OCI-LY3 (cell line): Measurements from ENCODE around the gene PAQR9.

Experiments
- H2AFZ ChIP-seq: fragments of 200-600, 300-600 bp; shearing (Covaris generic); 2 replicates; pipeline ENCODE4 v1.6.0; 2014; ENCODE audit warnings: antibody characterized with exemption, low read depth, low read length
- H3K27ac ChIP-seq: fragments of 200-600, 300-600 bp; sonication (generic); 2 replicates; pipeline ENCODE4 v1.5.1; 2014; ENCODE audit warnings: mild to moderate bottlenecking, low read length, moderate library complexity, mixed read lengths
- H3K27me3 ChIP-seq: fragments of 200-600, 300-600 bp; sonication (generic); 2 replicates; pipeline ENCODE4 v1.6.1; 2014; ENCODE audit warnings: low read depth, low read length, mixed read lengths
- H3K36me3 ChIP-seq: fragments of 200-600, 300-600 bp; sonication (generic); replicated peaks from 2 replicates; pipeline ENCODE3; 2014; ENCODE audit warnings: low read depth, low read length, mixed read lengths
- H3K4me1 ChIP-seq: fragments of 300-600, 200-600 bp; sonication (generic); 2 replicates; pipeline ENCODE4 v1.6.1; 2014; ENCODE audit warnings: low read length, mixed read lengths
- H3K4me2 ChIP-seq: fragments of 200-600, 300-600 bp; sonication (generic); 2 replicates; pipeline ENCODE4 v1.6.1; 2014; ENCODE audit warnings: low read length, mixed read lengths
- H3K4me3 ChIP-seq: fragments of 300-600, 200-600 bp; sonication (generic); 2 replicates; pipeline ENCODE4 v1.5.1; 2014; ENCODE audit warnings: antibody characterized with exemption, mild to moderate bottlenecking, low read length, moderate library complexity
- H3K79me2 ChIP-seq: fragments of 300-600, 200-600 bp; shearing (Covaris generic); 2 replicates; pipeline ENCODE4 v1.6.1; 2014; ENCODE audit warnings: mild to moderate bottlenecking, low read length, mixed read lengths
- H3K9ac ChIP-seq: fragments of 300-600, 200-600 bp; shearing (Covaris generic); 2 replicates; pipeline ENCODE4 v1.6.0; 2014; ENCODE audit warnings: mild to moderate bottlenecking, low read length, moderate library complexity
- H3K9me3 ChIP-seq: fragments of 200-600, 300-600 bp; shearing (Covaris generic); 2 replicates; pipeline ENCODE4 v1.6.1; 2014; ENCODE audit warnings: low read length, mixed read lengths; ENCODE audit not compliant: insufficient read depth
- H4K20me1 ChIP-seq: fragments of 200-600, 300-600 bp; sonication (generic); 2 replicates; pipeline ENCODE4 v1.6.1; 2016; ENCODE audit warnings: low read length, mixed read lengths; ENCODE audit not compliant: insufficient read depth
- CTCF ChIP-seq: fragments of 200-600, 300-600 bp; sonication (generic); IDR thresholded peaks from 2 replicates; pipeline ENCODE4 v1.5.1; 2014; ENCODE audit warnings: antibody characterized with exemption, low read length, low read depth
- EZH2phosphoT487 ChIP-seq: fragments of 200-600 bp; shearing (Covaris generic); IDR thresholded peaks from 2 replicates; pipeline ENCODE4 v1.6.1; 2018; ENCODE audit warnings: antibody characterized with exemption, mixed run types, low read depth

The PAQR9 gene

GRCh38 chr3:142962520-142963233, 797 bp downstream of the PAQR9 start:
- no peak overlapping the region for H3K9ac ChIP-seq
- H2AFZ ChIP-seq, result no peak overlapping the region
- peaks cover 39% of the 10 kb centered on the region for H3K27me3 ChIP-seq
- H3K4me1 ChIP-seq, result no peaks in the 10 kb centered on the region
- H3K36me3 ChIP-seq, result no peaks in the 10 kb centered on the region
- no peaks in the 10 kb centered on the region for H3K79me2 ChIP-seq
- TF ChIP-seq CTCF (no peak), EZH2phosphoT487 (no peak)
- H3K27ac ChIP-seq, result no peak overlapping the region
- no peaks in the 10 kb centered on the region for H4K20me1 ChIP-seq
- no peaks in the 10 kb centered on the region for H3K9me3 ChIP-seq
- no peak overlapping the region for H3K4me3 ChIP-seq
- no peak overlapping the region for H3K4me2 ChIP-seq

- H3K9ac ChIP-seq, result no peak overlapping the region
- H3K27ac ChIP-seq, result no peak overlapping the region
- peaks cover 43% of the 10 kb centered on the region for H3K27me3 ChIP-seq
- H3K36me3 ChIP-seq, result no peaks in the 10 kb centered on the region
- H4K20me1 ChIP-seq, result no peaks in the 10 kb centered on the region
- H3K4me3 ChIP-seq, result no peak overlapping the region
- no peaks in the 10 kb centered on the region for H3K79me2 ChIP-seq
- TF ChIP-seq CTCF, result no peak
- TF ChIP-seq EZH2phosphoT487, result no peak
- no peak overlapping the region for H3K4me2 ChIP-seq
- no peaks in the 10 kb centered on the region for H3K9me3 ChIP-seq
- H2AFZ ChIP-seq, result no peak overlapping the region
- no peaks in the 10 kb centered on the region for H3K4me1 ChIP-seq
These were observed 1.3 kb downstream of the PAQR9 start for GRCh38 chr3:142962175-142962519.

GRCh38 chr3:142961539-142961938, 1.9 kb downstream of the PAQR9 start:
- no peak overlapping the region for H2AFZ ChIP-seq
- H3K36me3 ChIP-seq, result no peaks in the 10 kb centered on the region
- peaks cover 45% of the 10 kb centered on the region for H3K27me3 ChIP-seq
- no peak overlapping the region for H3K4me3 ChIP-seq
- H3K4me2 ChIP-seq, result no peak overlapping the region
- TF ChIP-seq CTCF, result no peak
- no peak overlapping the region for H3K27ac ChIP-seq
- H3K9ac ChIP-seq, result no peak overlapping the region
- H3K4me1 ChIP-seq, result no peaks in the 10 kb centered on the region
- no peaks in the 10 kb centered on the region for H3K79me2 ChIP-seq
- no peaks in the 10 kb centered on the region for H3K9me3 ChIP-seq
- H4K20me1 ChIP-seq, result no peaks in the 10 kb centered on the region

- Histone ChIP-seq H3K27ac (no peak overlapping the region), H3K4me2 (no peak overlapping the region), H3K4me1 (no peaks in the 10 kb centered on the region), H4K20me1 (no peaks in the 10 kb centered on the region), H3K27me3 (peaks cover 45% of the 10 kb centered on the region), H2AFZ (no peak overlapping the region), H3K79me2 (no peaks in the 10 kb centered on the region), H3K9me3 (no peaks in the 10 kb centered on the region), H3K36me3 (no peaks in the 10 kb centered on the region), H3K9ac (no peak overlapping the region), H3K4me3 (no peak overlapping the region)
- no peak for TF ChIP-seq CTCF
- TF ChIP-seq EZH2phosphoT487, result no peak
These were observed 3.1 kb downstream of the PAQR9 start for GRCh38 chr3:142960322-142960850.
